HG02571 (cell line): ENCODE results near the gene CD38.

ENCODE experiments used
- ATAC-seq: cut with Tn5 transposase; IDR thresholded peaks from one replicate; pipeline ENCODE4 v1.9.1; 2021; ENCODE audit warnings: mild to moderate bottlenecking, moderate library complexity; ENCODE audit not compliant: unreplicated experiment

Gene CD38

DNA sequence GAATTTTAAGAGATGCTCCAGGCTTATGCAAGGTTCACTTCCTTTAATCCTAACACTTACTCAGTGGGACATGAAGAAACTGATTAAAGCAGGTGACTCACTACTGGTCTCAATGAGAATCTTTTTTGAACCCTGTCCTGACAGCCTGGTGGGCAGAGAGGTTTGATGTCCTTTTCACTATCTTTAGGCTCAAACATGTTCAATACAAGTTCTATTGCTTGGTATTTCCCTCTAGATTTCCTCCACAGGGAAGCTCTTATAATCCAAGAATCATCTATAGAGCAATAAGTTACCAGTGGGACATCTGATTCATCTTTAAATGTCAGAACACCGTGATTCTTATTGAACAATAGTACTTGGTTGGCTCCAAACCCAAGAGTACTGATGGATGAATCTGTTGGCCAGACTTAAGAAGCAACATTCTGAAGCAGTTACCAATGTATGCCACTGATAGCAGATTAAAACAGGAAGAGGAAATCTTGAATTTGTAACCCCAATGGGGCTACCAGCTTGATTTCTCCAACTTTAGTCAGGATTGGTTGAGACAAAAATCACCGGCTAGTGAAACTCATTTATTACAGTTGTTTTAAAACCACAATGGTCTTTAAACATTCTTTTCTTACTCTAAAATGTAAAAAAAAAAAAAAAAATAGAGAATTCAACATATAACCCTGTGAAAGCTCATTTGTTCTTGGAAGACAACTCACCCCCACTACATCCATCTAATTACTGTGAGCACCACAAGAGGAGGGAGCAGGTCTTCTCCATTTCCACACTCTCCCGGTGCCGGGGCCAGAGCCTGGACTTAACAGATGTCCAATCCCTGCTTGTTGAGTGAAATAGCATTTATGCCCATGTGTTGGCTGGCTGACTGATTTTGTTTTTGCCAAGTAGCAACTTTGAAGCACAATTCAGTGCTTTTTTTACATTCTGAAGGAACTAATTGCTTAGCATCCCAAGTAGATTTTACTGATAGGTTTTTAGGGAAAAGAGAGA is 117.1 kb downstream of the CD38 start:
- ATAC-seq: no peak

DNA sequence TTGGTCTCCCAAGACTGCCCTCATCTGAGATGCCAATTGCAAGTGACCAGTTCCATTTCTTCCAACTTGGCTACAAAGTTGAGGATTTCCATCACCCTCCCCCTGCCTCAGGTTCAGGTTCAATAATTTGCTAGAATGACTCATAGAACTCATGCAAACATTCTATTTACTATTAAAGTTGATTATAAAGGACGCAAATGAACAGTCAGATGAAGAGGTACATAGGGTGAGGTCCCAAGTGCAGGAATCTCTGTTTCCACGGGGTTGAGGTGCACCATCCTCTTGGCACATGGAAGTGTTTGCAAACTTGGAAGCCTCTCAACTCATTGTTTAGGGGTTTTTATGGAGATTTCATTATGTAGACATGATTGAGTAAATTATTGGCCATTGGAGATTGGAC is 119.4 kb downstream of the CD38 start:
- no peak for ATAC-seq

DNA sequence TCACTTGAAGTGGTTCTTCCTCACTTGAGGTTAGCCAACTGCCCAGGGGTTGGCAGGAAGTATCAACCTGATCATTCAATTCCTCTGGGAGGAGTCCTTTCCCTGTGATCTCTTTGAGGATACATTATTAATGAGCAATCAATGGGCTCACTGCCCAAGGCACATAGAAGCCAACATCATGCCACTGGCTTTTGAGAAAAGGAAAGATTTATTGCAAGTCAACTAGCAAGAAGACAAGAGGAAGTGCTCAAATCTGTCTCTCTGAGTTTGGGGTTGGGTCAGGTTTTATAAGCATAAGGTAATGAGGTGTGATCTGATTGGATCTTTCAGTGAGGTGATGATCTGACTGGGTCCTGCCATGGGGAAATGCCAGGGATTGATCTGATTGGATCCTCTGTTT is 120.8 kb downstream of the CD38 start:
- no peak for ATAC-seq

DNA sequence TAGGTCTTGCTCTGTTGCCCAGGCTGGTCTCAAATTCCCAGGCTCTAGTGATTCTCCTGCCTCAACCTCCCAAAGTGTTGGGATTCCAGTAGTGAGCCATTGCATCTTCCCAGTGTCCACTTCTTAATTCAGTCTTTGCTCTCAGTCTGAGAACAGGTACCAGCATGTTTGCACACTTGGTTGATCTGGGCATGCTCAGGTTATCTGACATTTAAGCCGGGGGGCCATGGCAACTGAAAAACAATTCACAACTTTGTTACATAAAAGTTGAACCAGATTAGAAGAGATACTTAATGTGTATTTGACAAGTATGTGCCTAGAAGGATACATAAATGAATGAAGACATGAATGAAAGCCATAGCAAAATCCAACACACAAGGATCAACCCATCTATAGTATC is 121.4 kb downstream of the CD38 start:
- ATAC-seq: no peak

DNA sequence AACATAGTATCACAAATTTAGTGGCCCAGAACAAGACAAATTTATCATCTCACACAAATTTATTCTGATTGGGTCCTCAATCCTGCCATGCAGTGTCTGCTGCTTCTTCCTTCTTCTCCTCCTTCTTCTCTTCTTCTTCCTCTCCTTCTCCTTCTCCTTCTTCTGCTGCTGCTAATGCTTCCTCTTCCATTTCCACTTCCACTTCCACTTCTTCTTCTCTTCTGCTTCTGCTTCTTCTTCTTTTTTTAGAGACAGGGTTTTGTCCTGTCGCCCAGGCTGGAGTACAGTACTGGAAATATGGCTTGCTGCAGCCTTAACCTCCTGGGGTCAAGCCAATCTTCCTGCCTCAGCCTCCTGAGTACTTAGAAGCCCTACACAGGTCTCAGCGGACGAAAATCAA is 122.9 kb downstream of the CD38 start:
- ATAC-seq: no peak

DNA sequence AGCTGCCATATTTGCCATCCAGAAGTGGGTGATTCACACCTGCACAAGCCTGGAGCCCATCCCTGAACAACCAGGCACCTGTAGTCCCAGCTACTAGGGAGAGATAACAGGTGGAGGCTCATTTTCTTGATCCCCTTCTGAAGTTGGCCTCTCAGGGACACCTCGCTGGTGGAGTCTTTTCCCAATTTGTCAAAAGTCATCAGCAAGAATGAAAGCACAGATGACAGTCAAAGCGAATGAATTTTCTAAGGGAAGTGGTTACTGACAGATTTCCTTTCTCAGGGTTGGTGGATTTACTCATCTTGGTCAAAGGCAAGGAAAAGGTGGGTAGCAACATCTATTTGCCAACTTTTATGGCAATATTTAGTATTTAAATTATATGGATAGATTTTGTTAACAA is 123.9 kb downstream of the CD38 start:
- ATAC-seq: no peak

DNA sequence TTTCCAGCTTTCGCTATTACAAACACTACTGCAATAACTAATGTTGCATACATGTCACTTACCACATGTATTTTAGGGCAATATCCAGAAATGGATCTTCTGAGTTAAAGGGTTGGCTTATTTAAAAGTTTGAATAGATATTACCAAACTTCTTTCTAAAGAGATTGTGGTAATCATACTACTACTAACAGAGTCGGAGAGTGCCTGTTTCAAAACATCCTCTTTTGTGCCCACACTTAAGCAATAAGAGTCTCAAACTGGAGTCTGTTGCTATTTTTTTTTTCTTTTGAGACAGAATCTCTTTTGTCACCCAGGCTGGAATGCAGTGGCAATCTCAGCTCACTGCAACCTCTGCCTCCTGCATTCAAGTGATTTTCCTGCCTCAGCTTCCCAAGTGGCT is 124.6 kb downstream of the CD38 start:
- no peak for ATAC-seq
